Hematopoietic multipotent progenitor cell treated with erythropoietin and hydrocortisone succinate and interleukin-3 and kit ligand, for 8 days (in vitro differentiated cells): ENCODE measurements around the gene DBX1.
A peak's percentile ranks its signal among the peaks of the same experiment; 100 is the strongest.

Experiments
- DNase-seq: peaks from one replicate; pipeline ENCODE4 v3.0.0-alpha.2; 2015

DBX1 gene

DNA sequence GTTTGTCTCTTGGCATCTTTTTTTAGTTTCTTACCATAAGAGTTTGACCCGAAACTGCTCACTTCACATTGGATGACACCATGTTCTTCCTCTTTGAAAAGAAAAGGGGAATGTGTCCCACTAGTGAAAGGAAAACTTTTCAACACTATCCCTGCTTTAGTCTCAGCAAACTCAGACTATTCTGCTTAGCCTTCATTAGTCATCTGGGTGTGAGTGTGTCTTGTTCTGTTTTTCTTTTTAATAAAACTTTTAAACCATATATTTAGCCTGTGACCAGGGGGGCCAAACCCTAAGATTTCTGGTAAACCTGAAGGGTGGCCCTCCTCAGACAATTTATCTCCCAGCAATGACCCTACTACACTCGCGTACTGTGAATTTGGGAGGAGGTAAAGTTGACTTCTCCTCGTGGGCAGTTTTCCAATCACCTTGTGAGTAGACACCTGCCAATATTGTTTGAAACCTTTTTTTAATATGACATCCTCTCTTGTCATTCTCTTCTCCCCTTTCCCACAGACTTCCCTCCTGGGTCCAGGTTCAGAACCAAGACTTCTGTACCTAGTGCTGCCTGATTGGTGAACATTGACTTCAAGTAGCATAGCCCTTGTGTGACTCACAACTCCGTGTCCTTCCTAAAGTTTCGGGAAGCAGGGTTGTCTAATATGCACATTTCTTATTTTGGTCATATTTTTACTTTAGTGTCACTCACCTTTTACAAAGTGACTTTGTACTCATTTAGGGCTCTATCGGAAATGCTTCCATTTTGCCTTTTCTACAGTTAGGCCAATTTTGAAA is 39.9 kb downstream of the DBX1 start:
- no peak for DNase-seq

DNA sequence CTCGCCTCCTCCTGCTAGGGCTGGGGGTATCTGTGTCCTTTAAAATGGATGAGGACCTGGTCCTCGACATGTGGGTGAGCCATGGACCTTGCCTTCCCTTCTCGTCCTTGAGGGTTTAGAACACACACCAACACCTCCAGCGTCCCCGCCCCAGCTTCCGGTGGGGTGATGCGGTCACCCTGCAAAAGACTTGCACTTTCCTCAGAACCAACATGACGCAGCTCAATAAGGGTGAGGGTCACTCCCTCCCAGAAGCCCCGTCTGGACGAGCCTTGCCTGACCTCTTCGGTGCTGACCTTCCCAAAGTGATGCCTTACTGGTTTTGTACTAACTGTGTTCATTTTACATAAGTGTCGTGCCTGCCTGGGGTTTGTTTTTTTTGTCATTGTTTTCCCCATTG is 41.0 kb downstream of the DBX1 start:
- DNase-seq: no peak

DNA sequence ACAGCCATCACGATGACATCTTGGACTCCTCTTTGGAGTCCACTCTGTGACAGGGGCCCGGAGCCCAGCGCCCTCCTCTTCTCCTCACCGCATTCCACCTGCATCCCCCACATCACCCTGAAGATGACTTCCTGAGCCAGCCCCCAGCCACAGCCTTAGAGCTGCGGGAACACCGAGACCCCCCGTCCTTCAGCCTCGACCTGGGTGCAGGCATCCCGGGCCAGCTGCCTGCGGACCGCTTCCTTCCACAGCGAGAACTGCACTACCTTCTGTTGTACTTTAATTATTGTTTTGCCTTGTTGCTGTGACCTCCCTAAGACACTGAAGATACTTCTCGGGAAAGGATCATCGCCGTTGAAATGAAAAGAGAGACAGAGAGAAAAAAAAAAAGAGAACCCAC is 42.1 kb downstream of the DBX1 start:
- no peak for DNase-seq

DNA sequence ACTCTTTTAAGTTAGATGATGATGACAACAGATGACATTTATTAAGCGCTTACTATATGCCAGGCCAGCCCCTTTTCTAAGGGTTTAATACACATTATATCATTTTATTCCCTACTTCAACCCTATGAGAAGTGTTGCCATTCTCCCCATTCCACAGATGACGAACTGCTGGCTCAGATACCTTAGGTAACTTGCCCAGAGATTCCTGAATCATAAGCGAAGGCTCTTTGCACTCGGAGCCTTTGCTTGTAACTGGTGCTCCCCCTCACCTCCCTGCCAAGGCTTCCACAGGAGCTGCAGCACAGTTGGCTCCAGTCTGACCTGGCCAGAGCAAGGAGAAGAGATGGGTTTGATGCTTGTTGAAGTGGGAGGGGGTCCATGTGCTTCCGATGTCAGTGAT is 43.0 kb downstream of the DBX1 start:
- no peak for DNase-seq

DNA sequence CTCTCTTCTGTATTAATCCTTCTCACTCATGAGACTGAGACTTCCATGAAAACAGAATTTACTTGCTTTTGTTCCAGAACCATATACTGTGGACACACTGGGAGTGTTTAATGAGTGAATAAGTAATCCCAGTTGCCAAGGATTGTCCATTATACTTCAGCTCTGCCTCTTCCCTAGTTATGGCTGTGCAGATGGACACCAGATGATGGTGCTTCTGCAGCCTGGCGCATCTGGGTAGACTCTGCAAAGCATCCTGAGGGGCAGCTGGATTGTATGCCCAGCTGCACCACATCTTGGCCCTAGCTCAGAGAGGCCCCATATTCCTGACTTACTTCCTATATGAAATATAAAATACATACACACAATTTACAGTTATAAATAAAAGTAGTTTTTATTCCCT is 43.5 kb downstream of the DBX1 start:
- DNase-seq: no peak

DNA sequence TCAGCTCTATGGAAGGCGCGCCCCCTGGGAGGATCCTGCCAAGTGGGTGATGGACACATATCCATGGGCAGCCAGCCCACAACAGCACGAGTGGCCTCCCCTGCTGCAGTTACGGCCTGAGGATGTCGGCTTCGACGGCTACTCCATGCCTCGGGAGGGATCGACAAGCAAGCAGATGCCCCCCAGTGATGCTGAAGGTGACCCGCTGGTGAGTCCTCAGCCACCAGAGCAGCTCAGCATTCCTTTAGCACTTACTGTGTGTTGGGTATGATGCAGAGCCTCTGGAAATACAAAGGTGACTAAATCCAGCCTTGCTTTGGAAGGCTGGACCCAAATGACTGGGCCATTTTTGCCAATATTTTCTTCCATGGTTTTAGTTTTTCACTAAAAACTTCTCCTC is 45.7 kb downstream of the DBX1 start:
- DNase-seq: no peak

DNA sequence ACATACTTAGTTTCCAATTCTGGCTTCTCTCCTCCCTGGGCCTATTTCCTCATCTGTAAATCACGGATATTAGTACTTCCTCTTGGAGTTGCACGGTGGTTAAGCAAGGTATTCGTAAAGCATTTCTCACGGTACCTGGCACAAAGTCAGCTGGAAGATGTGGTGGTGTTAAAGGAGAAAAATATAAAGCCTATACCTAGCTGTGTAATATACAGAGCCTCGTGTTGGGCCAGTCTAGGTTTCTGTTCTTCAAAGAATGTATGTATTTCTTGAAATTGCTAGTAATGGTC is 47.2 kb downstream of the DBX1 start:
- no peak for DNase-seq

DNA sequence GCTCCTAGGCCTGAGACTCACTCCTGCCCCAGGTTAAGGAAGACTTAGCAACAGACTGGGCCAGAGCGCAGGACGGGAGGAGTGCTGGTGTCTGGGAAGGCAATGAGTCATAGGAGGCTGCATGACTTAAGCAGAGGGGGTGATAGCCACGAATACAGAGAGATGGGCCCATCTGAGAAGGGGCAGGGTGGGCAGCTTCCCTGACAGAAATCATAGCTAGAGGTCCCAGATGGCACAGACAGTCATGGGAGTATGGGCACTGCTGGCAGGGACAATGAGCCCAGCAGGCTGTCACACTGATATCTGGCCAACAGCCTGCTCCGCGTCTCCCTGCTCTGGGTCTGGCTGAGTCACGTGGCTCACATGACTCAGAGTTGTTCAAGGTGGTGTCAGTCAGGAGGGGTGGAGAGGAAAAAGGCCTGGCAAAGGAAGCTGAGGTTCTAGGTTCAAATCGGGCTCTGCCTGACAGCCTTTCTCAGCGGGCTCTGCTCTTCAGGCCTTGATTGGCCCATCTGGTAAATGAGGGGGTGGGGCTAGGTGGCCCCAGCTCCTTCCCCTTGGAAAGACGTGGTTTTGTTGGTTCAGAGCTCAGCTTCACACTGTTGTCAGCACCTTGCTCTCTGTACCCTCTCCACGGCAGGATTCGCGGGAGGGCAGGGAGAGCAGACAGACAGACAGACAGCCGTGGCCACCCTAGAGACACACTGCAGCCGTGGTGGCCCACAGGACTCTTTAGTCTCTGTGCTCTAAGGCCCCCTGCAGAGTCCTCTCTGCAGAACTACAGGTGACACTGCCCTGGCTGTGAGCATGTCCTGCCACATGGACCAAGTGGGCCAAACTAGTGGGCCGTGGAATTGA is 47.8 kb downstream of the DBX1 start:
- DNase-seq: peak; percentile 90

DNA sequence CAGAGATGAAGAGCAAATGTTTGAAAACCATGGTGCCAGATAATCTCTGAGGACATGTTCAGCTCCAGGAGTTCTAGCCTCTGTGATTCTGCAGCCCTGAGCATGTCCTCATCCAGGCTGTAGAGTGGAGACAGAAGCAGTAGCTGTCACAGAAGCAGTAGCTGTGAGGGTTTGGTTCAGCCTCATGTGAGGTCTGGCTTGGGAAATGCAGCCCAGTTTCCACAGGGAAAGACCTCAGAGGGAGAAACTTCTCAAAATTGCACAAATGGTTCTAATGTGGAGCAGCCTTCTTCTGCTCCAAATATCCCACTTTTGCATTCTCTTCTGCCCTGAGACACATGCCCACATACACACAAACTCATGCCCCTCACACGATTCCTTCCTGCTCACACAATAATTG is 48.4 kb downstream of the DBX1 start:
- DNase-seq: no peak

DNA sequence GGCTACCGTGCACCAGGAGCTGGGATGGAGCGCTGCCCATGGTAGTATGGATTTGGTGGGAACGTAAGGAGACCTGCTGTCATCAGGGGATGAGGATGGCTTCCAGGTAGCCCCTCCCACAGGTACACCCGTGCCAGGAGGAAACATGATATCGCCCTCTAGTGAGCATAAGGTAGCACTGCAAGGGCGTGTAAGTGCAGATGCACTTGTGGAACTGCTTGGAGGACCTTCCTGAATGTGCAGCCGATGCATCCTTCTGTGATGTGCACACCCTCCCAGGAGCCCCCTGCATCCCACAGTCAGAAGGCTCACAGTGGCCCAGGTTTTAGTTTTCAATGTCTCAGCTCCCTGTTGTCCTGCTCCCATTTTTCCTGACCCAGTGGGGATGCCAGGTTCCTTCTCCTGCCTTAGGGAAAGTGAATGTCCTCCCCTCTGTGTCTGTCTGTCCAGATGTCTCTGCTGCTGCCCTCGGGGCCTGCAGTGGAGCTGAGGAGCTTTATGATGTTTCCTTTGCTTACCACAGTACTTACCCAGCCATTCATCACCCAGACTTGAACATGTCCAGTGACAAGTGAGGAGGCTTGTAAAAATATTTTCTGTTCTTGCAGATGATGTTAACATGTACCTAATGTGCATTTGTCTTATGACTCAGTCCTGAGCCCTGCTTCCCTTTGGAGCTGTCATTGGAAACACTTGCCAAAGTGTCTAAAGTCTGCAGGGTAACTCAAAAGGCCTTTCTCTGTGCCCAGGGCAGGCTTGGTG is 49.2 kb downstream of the DBX1 start:
- peak; percentile 71 for DNase-seq

DNA sequence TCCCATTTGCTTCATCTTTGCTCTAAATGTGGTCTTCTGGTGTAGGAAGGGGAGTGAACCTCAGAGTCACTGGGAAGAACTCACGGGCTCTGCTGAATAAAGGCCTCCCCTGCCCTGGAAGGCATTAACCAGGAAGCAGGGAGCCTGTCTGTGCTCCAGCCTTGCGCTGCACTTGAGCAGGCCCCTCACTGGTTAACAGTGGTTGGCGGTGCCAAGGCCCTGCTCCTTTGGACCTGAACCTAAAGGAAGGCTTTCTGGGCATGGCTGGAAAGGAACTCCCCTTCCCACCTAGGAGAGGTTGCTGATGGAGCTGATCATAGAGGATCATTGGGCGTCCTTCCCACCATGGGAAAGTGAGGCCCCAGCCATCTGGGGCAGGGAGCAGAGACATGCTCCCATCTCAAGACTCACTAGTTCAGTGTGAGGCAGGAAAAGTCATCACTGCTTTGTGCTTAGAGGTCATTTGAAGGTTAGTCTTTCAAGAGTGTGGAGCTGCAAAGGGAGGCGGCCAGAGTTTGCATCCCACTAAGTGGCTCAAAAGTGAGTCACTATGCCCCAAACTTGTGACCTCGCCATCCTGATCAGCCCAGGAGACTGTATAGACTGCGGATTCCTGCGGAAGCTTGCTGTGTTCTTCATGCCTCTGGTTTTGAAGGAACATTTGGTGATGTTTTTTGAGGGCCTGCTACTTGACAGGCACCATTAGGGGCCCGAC is 50.4 kb downstream of the DBX1 start:
- DNase-seq: no peak
